Activated CD4-positive, alpha-beta T cell treated with anti-CD3 and anti-CD28 coated beads, Interleukin-2, amount 50 U/mL, for 1 hour (primary cell): Measurements from ENCODE around the gene TPPP.
A peak's percentile ranks its signal among the peaks of the same experiment; 100 is the strongest.
"Not testable (repeated sequence)": the region's sequence is repeated elsewhere in the genome, so short reads cannot be mapped to it uniquely, and the experiment has no call there.

Experiments
- DNase-seq: peaks from one replicate; pipeline ENCODE4 v3.0.0-alpha.2; 2020

Gene TPPP

GRCh38 chr5:693271-694041, at the start of gene TPPP:
Gene TPPP (minus strand): TSS chr5:693352. CDS start chr5:678060, 15,292 bp downstream.
- peak; percentile 87 for DNase-seq

GRCh38 chr5:742276-742675, 49.1 kb upstream of the TPPP start:
- not testable (repeated sequence) for DNase-seq

GRCh38 chr5:734145-734544, 41.0 kb upstream of the TPPP start:
- DNase-seq: not testable (repeated sequence)

GRCh38 chr5:732754-733454, 39.8 kb upstream of the TPPP start:
- DNase-seq: not testable (repeated sequence)

- DNase-seq: not testable (repeated sequence)
Measured at GRCh38 chr5:729225-729624, 36.1 kb upstream of the TPPP start.

- not testable (repeated sequence) for DNase-seq
Measured at GRCh38 chr5:727087-727486, 33.9 kb upstream of the TPPP start.

- not testable (repeated sequence) for DNase-seq
Measured at GRCh38 chr5:723865-724264, 30.7 kb upstream of the TPPP start.

GRCh38 chr5:723309-723708, 30.2 kb upstream of the TPPP start:
- DNase-seq: not testable (repeated sequence)

GRCh38 chr5:719379-719778, 26.2 kb upstream of the TPPP start:
- DNase-seq: not testable (repeated sequence)

GRCh38 chr5:717143-717542, 24.0 kb upstream of the TPPP start:
- DNase-seq: no peak

- not testable (repeated sequence) for DNase-seq
Measured at GRCh38 chr5:716740-717139, 23.6 kb upstream of the TPPP start.

- DNase-seq: not testable (repeated sequence)
Measured at GRCh38 chr5:715636-716035, 22.5 kb upstream of the TPPP start.

GRCh38 chr5:714215-715118, 21.3 kb upstream of the TPPP start:
- not testable (repeated sequence) for DNase-seq

GRCh38 chr5:713686-714085, 20.5 kb upstream of the TPPP start:
- not testable (repeated sequence) for DNase-seq

- DNase-seq: not testable (repeated sequence)
Measured at GRCh38 chr5:708848-709517, 15.8 kb upstream of the TPPP start.

- not testable (repeated sequence) for DNase-seq
Measured at GRCh38 chr5:708374-708773, 15.2 kb upstream of the TPPP start.

GRCh38 chr5:706127-706526, 13.0 kb upstream of the TPPP start:
- DNase-seq: not testable (repeated sequence)

- DNase-seq: not testable (repeated sequence)
Measured at GRCh38 chr5:696753-697702, 3.9 kb upstream of the TPPP start.

- not testable (repeated sequence) for DNase-seq
Measured at GRCh38 chr5:696191-696590, 3.0 kb upstream of the TPPP start.

- not testable (repeated sequence) for DNase-seq
Measured at GRCh38 chr5:695475-695874, 2.3 kb upstream of the TPPP start.

- DNase-seq: not testable (repeated sequence)
Measured at GRCh38 chr5:694042-694431, 885 bp upstream of the TPPP start.
